NCI-H345 treated with DMSO at 0.1 percent for 48 hours (cell line): ENCODE data around the gene FEM1B.

Experiments used
- DNase-seq: peaks from one replicate; lab custom pipeline; 2025; ENCODE audit not compliant: unreplicated experiment; lab: John Stamatoyannopoulos, UW

Gene FEM1B

DNA sequence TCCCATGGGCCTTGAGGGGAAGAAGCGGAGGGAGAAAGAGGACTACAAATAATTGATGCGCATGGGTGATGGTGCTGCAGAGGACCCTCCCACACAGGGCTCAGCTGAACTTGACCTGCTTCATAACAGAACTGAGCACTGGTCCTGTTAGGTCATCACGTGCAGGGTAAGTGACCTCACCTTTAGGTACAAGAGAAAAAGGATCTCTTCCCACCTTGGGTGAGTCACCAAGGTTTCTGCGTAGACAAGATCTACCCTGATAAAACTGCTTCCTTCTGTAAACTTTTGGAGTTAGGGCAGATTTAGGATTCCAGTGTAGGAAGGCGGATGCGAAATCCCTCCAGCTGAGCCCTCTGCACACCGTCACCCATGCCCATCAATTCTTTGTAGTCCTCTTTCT, 67.1 kb downstream of the FEM1B start:
- DNase-seq, result no peak
